GM19328 (cell line): ENCODE data around the gene MROH7.
"Not testable (repeated sequence)": the region's sequence is repeated elsewhere in the genome, so short reads cannot be mapped to it uniquely, and the experiment has no call there.

ENCODE experiments used
- ATAC-seq: cut with Tn5 transposase; IDR thresholded peaks from one replicate; pipeline ENCODE4 v1.9.1; 2021; ENCODE audit warnings: mild to moderate bottlenecking, moderate library complexity; ENCODE audit not compliant: unreplicated experiment

Gene MROH7

DNA sequence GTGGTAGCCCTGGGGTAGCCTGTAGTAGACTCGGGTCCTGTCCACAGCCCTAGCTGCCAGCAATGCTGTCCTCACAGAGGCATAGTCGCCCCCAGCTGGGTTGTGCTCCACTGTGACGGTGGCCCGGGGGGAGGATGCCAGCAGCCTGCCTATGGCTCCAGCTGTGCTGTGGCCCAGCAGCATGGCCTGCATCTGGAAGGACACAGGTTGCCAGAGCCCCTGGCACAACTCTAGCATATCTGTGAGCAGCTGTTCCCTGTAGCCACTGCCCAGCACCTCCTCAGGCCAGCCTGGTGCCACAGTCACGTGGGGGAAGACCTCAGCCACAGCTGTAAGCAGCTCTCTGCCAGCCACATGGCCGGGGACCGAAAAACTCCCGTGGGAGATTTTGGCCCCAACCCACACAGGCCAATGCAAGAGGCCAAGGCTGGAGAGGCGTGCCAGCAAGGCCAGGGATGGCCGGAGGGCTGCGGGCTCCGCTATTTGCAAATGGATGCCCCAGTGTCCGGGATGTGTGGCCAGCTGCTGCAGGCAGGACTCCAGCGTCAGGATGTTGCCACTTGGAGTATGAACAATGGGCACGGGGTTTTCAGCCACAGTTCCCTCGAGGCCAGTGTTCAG is 32.2 kb upstream of the MROH7 start:
- no peak for ATAC-seq

DNA sequence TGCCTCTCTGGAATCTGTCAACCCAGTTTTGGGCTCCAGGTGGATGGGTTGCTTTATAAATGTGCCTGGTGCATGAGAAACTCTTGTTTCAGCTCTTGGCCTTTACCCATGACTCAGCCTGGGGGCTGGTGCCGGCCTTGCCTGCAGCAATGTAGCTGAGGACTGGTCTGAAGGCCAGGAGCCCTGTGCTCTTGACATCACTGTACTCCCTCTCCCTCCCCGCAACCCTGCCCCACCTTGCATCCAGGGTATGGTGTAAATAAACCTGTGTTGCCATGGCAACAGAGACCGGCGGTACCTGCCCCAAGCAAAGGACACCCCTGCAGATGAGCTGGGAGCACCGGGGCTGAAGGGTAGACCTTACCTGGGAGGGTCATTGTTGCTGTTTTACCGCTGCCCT is 31.5 kb upstream of the MROH7 start:
- no peak for ATAC-seq

DNA sequence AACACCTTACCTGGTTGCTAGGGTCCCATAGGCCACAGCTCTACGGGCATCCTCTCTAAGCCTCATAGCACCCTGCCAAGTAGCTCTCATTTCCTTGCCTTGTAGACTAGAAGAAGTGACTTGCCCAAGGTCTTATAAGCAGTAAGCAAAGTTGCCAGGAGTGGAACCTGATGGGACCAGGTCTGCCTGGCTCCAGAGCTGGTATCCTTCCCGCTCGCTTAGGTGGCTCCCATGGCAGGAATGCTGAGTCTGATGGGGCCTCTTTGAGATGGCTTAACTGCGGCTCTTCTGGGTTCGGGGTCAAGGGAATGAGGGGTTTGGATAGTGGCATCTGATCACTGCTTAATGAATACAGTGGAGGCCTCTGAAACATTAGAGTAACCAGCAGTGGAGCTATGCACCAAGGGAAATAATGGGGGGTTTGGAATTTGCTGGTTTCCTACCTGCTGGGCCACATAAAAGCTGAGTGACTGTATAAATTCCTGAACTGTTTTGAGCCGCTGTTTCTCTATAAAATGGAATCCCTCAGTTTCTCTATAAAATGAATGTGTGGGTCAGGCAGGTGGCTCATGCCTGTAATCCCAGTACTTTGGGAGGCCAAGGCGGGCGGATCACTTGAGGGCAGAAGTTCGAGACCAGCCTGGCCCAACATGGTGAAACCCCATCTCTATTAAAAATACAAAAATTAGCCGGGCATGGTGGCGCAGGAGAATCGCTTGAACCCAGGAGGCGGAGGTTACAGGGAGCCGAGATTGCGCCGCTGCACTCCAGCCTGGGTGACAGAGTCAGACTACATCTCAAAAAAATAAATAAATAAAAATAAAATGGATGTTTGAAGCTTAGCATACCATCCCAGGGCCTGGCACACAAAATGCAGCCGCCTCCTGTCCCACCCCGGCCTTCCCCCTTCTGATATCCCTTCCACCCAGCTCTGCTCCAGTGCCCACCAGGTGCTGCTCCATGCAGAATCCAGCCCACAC is 30.7 kb upstream of the MROH7 start:
- ATAC-seq, result no peak

DNA sequence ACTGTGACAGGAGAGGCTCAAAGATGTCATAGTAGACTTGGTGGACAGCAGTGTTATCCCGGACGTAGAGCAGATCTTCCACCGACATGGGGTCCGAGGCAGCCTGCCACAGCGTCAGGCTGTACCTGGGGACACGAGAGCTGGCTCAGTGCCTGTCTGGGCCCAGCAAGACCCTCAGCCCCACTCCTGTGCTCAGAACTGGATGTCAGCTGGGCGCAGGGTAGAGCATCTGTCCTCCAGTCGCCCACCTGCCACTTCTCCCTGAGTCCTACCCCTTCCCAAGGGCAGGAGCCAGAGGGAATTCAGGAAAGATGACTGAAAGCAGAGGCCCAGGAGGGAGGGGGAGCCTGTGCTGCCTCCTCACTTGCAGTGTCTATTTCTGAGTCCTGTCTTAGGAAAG is 30.0 kb upstream of the MROH7 start:
- no peak for ATAC-seq

DNA sequence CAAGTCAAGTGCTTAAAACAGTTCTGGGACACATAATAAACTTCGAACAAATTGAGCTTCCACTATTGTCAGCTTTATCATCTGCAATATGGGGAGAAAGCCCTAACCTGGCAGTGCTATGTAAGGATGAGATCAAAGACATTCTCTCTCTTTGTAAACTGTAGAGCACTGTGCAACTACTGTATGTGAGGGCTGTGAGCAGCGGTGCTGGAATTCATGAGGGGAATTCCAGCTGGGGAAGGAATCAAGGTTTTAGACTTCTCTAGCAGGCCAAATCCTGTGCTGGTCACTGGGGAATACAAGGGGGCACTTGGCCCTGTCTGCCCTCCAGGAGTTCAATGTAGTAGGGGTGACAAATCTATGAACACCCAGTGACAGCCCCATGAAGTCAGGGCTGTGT is 27.6 kb upstream of the MROH7 start:
- ATAC-seq, result no peak

DNA sequence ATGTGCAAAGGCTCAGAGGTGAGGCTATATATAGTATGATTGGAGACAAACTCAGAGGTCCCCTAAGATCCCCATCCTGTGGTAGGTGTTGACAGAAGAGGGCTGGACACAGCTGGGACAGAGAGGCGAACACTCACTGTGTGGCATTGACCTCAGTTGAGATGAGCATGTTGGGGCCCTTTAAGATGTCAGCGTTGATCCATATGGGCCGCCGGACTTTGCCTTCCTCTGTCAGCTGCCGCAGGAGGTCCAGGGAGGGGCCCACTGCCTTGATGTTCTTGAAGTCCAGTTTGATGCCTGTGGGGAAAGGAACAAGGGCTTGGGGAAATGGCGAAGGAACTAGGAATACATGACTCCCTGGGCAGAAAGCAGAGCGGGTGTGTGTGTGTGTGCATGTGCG is 27.0 kb upstream of the MROH7 start:
- ATAC-seq, result no peak

DNA sequence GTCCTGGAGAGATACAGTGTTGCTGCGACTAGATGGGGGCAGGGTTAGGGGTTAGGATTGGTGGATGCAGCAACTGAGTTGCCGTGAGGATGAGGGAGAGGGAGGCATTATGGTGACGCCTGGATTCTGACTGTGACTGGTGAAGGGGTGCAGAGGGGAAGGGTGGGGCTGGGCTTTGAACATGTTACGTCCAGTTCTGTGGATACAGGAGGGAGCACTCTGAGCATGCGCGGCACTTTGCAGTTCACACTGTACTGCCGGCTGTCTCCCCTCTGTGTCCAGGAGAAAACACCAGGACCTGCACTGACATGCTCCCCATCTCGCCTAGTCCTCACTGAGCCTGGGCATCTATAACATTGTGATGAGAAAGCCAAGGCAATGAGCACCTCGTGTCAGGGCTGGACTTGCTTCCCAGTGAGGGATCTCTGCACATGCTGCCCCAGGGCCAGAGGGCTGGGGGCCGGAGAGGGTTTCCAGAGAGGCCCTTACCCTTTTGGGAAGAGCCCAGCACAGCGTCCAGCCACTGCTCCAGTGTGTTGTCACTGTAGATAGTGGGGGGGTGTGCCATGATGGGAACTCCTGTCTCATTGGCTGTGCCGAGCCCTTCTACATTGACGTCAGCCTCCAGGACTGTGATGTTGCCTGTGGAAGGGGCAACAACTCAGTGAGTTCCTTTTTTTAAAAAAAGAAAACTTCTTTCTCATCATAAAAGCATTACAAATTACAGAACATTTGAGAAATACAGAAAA is 25.9 kb upstream of the MROH7 start:
- ATAC-seq, result no peak

DNA sequence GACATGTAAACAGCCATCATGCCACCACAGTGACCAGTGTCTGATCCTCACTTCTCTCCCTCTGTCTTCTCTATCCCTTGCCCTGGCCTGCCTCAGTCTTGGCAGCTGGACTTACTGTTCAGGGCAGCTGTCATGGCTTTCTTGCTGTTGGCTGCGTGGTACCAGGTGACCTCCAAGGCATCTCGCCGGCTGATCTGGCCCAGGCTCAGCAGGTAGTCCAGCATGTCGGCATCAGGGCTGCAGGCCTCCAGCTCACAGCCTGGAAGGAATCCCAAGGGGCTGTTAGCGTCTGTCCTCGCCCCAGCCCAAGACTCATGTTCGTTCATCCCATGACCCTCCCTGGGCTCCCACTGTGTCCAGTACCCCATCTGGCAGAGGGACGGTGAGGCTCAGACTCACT is 21.8 kb upstream of the MROH7 start:
- no peak for ATAC-seq

DNA sequence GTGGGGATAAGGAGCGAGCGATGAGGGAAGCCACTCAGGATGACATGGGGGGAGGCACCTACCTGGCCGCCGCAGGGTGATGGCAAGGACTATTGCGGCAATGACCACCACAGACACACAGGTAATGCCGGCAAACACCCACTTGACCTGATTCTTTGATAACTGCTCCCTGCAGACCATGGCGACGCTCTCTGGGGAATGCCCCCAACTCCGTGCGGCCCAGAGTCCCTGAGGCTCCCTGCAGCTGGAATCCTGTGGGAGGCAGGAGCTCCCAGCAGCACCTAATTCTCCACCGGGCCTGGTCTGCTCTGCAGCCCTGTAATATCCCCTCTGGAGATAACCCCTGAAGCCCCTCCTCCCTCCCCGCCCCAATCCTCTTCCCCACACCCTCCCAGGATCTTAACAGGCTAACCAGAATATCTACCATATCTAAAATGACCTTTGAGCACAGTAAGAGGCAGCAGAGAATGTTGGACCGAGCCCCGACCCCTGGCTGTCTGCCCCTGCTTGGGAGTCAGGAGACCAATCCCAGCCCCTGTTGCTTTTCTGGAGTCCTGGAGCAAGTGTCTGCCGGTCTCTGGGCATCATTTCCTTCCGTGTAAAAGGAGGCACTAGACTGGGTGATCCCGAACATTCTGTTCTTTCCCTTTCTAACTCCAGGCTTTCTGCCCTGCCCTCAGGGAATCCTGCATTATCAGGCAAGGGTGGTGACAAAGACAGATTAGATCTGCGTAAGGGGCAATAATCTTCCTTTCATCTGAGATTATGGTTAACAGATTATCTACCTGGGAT is 18.2 kb upstream of the MROH7 start, which contains the start of gene FAM151A:
TSS of gene FAM151A (minus strand) at position 310 of the 792 bp plus-strand sequence. CDS start at position 180, 130 bp downstream.
- ATAC-seq, result no peak

DNA sequence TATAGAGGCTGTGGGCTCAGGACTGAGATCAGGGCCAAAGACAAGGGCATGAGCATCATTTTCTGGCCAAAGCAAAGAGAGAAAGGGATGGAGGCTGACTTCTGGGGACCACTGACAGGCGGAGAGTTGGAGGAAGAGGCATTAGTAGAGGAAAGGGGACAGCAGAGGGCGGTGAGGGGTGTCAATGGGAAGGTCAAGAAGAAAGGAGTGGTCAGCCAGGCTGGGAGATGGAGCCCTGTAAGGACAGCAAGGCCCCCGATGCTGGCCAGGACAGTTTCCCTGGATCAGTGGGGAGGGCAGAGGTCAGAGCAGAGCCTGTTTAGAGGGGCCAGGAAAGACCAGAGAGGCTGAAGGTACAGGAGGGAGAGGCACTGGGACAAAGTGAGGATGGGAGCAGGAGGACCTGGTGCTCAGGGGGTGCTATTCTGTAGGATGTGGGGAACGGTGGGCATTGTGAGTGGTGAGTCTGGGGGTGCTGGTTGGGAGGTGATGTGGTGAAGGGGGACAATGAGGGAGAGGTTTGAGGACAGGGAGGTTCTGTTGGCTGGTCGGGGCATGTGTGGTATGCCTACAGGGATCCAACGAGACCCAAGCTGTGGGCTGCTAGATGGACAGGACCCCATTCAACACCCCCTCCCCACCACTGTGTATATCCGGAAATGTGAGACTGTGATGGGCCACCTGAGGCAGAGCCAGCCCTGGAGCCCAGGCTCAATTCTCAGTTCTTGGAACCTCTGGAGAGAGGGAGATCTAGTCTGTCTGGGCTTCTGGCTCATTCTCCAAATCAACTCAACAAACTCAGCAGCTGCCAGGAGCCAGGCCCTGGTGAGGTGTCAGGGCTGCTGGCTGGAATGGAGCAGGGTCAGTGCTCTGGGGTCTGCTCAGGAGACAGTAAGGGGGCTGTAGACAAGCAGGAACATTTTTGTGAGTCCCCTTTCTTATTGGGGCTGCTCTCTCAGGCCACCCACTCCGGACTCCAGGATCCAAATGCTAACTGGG is 16.8 kb upstream of the MROH7 start:
- ATAC-seq, result no peak

DNA sequence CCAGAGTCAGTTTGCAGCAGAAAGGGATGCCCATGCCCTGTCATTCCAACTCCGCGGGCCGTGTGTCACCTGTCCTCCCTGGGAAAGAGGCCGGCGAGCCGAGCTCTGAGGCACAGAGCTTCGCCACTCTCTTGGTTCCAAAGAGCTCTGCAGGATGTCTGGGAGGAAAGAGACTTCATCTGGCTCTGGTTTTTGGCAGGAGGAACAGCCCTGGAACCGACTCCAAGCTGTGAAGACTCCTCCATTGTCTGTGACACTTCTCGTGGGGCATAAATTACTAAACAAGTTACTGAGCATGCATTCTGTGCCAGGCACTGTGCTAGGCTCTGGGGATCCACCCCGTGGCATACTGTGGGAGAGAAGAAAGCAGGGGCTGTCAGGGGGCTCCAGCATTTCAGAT is 14.4 kb upstream of the MROH7 start:
- no peak for ATAC-seq

DNA sequence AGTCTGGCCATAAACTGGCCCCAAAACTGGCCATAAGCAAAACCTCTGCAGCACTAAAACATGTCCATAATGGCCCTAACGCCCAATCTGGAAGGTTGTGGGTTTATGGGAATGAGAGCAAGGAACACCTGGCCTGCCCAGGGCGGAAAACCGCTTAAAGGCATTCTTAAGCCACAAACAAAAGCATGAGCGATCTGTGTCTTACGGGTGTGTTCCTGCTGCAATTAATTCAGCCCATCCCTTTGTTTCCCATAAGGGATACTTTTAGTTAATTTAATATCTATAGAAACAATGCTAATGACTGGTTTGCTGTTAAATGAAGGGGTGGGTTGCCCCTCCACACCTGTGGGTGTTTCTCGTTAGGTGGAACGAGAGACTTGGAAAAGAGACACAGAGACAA is 5.8 kb upstream of the MROH7 start:
- not testable (repeated sequence) for ATAC-seq

DNA sequence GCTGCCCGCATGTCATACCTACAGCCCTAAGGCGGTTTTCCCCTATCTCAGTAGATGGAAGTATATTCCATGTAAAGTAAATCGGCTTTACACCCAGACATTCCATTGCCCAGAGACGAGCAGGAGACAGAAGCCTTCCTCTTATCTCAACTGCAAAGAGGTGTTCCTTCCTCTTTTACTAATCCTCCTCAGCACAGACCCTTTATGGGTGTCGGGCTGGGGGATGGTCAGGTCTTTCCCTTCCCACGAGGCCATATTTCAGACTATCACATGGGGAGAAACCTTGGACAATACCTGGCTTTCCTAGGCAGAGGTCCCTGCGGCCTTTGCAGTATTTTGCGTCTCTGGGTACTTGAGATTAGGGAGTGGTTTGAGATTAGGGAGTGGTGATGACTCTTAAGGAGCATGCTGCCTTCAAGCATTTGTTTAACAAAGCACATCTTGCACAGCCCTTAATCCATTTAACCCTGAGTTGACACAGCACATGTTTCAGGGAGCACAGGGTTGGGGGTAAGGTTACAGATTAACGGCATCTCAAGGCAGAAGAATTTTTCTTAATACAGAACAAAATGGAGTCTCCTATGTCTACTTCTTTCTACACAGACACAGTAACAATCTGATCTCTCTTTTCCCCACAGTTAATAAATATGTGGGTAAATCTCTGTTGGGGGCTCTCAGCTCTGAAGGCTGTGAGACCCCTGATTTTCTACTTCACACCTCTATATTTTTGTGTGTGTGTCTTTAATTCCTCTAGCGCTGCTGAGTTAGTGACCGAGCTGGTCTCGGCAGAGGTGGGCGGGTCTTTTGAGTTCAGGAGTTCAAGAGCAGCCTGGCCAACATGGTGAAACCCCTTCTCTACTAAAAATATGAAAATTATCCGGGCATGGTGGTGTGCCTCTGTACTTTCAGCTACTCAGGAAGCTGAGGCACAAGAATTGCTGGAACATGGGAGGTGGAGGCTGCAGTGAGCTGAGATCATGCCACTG is 4.8 kb upstream of the MROH7 start:
- ATAC-seq, result not testable (repeated sequence)

DNA sequence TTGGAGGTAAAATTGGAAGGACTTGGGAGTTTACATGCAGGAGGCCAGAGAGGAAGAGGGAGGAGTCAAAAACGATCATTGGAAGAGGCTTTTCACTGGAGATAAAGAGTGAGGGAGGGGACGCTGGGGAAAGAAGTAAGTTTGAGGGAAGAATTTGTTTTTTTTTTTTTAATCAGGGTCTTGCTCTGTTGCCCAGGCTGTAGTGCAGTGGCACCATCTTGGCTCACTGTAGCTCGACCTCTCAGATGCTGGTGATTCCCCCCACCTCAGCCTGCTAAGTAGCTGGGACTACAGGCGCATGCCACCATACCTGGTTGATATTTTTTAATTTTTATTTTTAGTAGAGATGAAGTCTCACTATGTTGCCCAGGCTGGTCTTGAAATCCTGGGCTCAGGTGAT is 1.2 kb upstream of the MROH7 start:
- ATAC-seq, result no peak

DNA sequence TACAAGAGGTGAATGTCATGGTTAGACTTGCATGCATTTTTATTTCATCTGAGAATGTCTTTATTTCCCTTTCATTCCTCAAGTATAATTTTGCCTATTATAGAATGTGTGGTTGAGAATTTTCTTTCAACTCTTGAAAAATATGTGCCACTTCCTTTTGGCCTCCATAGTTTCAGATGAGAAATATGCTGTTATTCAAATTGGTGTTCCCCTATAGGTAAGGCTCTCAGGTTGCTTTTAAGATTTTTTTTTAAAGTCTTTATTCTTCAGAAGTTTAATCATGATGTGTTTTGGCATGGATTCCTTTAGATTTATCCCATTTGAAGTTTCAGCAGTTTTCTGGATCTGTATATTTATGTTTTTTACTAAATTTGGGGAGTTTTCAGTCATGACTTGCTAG is 2.1 kb downstream of the MROH7 start:
- ATAC-seq, result no peak

DNA sequence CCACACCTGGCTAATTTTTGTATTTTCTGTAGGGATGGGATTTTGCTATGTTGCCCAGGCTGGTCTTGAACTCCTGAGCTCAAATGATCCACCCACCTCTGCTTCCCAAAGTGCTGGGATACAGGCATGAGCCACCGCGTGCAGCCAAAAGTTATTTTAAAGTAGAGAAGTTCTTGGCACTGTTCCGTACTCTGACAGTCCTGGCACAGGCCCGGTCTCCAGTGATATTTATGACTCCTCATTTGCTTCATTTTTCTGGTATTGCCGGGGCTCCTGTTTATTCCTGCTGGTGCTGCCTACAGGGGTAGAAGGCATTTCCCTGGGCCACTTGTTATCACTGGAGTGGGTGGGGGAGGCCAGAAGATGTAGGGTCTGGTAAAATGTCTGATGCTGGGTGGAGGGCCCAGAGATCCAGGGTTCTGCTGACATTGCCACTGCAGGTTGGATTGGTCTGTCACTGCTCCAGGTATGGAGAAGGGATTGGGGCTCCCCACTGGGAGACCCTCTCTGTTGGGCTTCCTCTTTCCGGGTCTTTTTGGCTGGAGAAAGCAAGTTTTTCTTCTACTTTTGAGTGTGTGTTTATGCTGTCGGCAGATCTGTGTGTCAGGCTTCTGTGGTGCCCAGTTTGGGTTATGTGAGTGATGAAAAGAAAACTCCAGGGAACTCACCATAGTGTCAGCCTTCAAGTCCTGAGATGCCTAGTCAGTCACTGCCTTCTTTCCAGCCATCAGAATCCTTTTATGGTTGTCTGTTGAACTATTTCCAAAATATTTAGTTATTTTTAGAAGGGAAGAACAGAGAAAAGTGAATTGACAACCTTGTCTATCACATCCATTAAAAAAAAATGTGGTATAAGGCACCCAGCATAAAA is 4.5 kb downstream of the MROH7 start:
- no peak for ATAC-seq

DNA sequence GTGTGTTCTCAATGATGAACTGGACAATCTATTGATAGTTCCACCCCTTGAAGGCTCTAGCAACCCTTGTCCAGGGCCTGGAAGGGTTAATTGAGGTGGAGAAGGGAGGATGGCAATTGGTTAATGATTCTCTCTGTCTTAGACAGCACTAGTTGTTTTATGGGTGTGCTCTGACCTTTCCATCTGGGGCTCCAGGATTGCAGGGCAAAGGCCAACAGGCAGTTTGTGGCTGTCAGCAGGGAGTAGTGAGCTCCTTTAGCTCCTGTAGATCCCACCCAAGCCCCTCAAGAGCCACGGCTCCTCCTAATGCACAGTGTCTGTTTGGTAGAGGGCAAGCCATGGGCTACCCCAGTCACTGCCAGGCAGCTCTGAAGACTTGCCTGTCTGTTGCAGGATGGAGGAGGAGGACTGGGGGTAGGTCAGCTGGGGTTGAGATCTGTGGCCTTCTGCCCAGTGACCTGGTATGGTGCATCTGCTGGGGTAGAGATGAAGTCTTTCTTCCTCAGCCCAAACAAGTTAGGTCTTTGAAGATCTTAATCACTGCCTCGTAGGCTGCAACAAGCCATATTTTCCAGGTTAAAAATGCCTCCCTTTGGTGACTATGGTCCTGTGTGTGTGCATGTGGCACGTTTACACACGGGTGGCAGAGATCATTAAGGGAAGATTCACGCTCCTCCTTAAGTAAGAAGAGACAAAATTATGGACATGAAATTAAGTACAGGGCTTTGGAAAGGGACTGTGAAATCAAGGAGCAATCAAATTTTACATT is 7.7 kb downstream of the MROH7 start:
- ATAC-seq, result no peak
